Measurements from ENCODE around the gene COL6A5. TPM values are rescaled to one million over a fixed set of nuclear protein-coding genes. Genes with fewer than 3 reads are reported as not detected.

COL6A5 gene
- total and polyA plus RNA-seq, 9 of the 15 experiments (the other 6 are each of a cell fraction or from before 2014, with no cell fraction given), result 1.5 to 9.7 (median 5.6) TPM

DNA sequence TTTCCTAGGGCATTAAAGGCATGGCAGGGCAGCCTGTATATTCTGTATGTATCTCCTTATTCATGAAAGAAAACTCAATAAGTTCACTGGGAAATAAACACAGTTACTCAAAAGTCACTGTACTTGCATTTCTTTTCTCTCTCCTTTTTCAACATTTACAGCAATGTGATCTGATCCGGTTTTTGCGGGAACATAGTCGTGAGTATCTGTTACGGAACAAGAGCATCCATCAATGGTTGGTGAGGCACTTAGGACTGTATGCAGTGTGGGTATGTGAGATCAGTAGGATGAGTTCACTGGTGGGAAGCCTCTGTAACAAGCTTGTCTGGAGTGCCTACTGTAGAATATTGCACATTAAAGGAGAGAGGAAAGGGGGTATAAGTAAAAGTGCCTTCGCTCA, 80.7 kb downstream of the COL6A5 start:
- Histone ChIP-seq H3K4me2 (ENCODE audit: insufficient read depth, low read length) (no peak overlapping the region), H2AFZ (ENCODE audit: low read depth, low read length) (no peak overlapping the region), H3K4me3 (no peak overlapping the region), H3K36me3 (ENCODE audit: control insufficient read depth, insufficient read depth, low read length) (peaks cover 34% of the 10 kb centered on the region; the same call in 2 of the 3 replicates), H3K27ac (ENCODE audit: extremely low read depth, low read depth, low read length) (no peak overlapping the region), H3K4me1 (replicated peaks in 1 of 2; ENCODE audit: control insufficient read depth in 2 of 2, insufficient read depth in 2 of 2, low read length in 2 of 2) (no peaks in the 10 kb centered on the region; a peak in 2 of 5 replicates), H4K20me1 (replicated peaks; ENCODE audit: control insufficient read depth, insufficient read depth, low read length) (no peaks in the 10 kb centered on the region), H3K27me3 (ENCODE audit: control insufficient read depth in 2 of 2, insufficient read depth in 2 of 2, low read length in 2 of 2) (no peaks in the 10 kb centered on the region), H3K9me3 (replicated peaks; ENCODE audit: control insufficient read depth, insufficient read depth, low read depth, low read length) (no peaks in the 10 kb centered on the region), H3K79me2 (ENCODE audit: control insufficient read depth, insufficient read depth, low read length) (no peaks in the 10 kb centered on the region), H3K9me1 (ENCODE audit: control insufficient read depth, insufficient read depth, low read length) (no peaks in the 10 kb centered on the region), H3K9ac (ENCODE audit: insufficient read depth in 1 of 2, low read depth in 2 of 2, low read length in 2 of 2) (no peak overlapping the region)
- intact Hi-C loops (cut with micrococcal nuclease) (no loop called here), in situ Hi-C loops (cut with MboI) (no loop called here)
- FAIRE-seq (no peak), DNase-seq (ENCODE audit: extremely low read depth in 1 of 4, low spot score in 3 of 4) (no peak), ATAC-seq (no peak)
- 73% methylated on average over 5 of the region's 5 CpGs for WGBS (ENCODE audit: insufficient coverage, low coverage, missing lambda C conversion rate)
- ChIA-PET CTCF (ENCODE audit: low intra/inter-chr PET ratio) (no interaction called here), POLR2A (interaction anchor here (0.7 kb wide), 1 partner anchor 31 kb away, joined by 3 read pairs; no protein-coding TSS in a partner anchor)
- BruUV-seq (replicated peaks), result no TSS peak
- TF ChIP-seq CHD2 (IDR thresholded peaks at IDR 0.05; ENCODE audit: low read depth, low read length), result no peak
- TF ChIP-seq BMI1 (IDR thresholded peaks at IDR 0.05; ENCODE audit: low read length), result no peak
- no peak for TF ChIP-seq JUND (IDR thresholded peaks at IDR 0.05; ENCODE audit: borderline replicate concordance, low read depth, low read length)
- no peak for TF ChIP-seq JUND (tag; IDR thresholded peaks at IDR 0.05; ENCODE audit: borderline replicate concordance, low read depth, low read length)
- no peak for TF ChIP-seq KLF1 (tag; IDR thresholded peaks at IDR 0.05)
- no peak for TF ChIP-seq NR2C1 (IDR thresholded peaks at IDR 0.05)
- no peak for TF ChIP-seq NR2C1 (tag; IDR thresholded peaks at IDR 0.05)
- no peak for TF ChIP-seq MAZ (CRISPR knock-in tag; conservative IDR thresholded peaks at IDR 0.05 in 1 of 2, IDR thresholded peaks at IDR 0.05 in 1 of 2)
- no peak for TF ChIP-seq SNIP1 (IDR thresholded peaks at IDR 0.05; ENCODE audit: low read depth)
- TF ChIP-seq, protein P1, sequence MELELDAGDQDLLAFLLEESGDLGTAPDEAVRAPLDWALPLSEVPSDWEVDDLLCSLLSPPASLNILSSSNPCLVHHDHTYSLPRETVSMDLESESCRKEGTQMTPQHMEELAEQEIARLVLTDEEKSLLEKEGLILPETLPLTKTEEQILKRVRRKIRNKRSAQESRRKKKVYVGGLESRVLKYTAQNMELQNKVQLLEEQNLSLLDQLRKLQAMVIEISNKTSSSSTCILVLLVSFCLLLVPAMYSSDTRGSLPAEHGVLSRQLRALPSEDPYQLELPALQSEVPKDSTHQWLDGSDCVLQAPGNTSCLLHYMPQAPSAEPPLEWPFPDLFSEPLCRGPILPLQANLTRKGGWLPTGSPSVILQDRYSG (tag; conservative IDR thresholded peaks at IDR 0.05; ENCODE audit: low read depth), result no peak
- TF ChIP-seq EP400 (IDR thresholded peaks at IDR 0.05), result no peak
- TF ChIP-seq, protein P2, sequence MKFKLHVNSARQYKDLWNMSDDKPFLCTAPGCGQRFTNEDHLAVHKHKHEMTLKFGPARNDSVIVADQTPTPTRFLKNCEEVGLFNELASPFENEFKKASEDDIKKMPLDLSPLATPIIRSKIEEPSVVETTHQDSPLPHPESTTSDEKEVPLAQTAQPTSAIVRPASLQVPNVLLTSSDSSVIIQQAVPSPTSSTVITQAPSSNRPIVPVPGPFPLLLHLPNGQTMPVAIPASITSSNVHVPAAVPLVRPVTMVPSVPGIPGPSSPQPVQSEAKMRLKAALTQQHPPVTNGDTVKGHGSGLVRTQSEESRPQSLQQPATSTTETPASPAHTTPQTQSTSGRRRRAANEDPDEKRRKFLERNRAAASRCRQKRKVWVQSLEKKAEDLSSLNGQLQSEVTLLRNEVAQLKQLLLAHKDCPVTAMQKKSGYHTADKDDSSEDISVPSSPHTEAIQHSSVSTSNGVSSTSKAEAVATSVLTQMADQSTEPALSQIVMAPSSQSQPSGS (CRISPR knock-in tag; IDR thresholded peaks at IDR 0.05), result no peak
- TF ChIP-seq, protein P3, sequence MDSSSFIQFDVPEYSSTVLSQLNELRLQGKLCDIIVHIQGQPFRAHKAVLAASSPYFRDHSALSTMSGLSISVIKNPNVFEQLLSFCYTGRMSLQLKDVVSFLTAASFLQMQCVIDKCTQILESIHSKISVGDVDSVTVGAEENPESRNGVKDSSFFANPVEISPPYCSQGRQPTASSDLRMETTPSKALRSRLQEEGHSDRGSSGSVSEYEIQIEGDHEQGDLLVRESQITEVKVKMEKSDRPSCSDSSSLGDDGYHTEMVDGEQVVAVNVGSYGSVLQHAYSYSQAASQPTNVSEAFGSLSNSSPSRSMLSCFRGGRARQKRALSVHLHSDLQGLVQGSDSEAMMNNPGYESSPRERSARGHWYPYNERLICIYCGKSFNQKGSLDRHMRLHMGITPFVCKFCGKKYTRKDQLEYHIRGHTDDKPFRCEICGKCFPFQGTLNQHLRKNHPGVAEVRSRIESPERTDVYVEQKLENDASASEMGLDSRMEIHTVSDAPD (CRISPR knock-in tag; IDR thresholded peaks at IDR 0.05), result no peak
- TF ChIP-seq ZNF57 (CRISPR knock-in tag; IDR thresholded peaks at IDR 0.05), result no peak
- no peak for TF ChIP-seq TRIM28 (IDR thresholded peaks at IDR 0.05)
- TF ChIP-seq SETDB1 (IDR thresholded peaks at IDR 0.05; ENCODE audit: low read length), result no peak
- TF ChIP-seq, protein P4, sequence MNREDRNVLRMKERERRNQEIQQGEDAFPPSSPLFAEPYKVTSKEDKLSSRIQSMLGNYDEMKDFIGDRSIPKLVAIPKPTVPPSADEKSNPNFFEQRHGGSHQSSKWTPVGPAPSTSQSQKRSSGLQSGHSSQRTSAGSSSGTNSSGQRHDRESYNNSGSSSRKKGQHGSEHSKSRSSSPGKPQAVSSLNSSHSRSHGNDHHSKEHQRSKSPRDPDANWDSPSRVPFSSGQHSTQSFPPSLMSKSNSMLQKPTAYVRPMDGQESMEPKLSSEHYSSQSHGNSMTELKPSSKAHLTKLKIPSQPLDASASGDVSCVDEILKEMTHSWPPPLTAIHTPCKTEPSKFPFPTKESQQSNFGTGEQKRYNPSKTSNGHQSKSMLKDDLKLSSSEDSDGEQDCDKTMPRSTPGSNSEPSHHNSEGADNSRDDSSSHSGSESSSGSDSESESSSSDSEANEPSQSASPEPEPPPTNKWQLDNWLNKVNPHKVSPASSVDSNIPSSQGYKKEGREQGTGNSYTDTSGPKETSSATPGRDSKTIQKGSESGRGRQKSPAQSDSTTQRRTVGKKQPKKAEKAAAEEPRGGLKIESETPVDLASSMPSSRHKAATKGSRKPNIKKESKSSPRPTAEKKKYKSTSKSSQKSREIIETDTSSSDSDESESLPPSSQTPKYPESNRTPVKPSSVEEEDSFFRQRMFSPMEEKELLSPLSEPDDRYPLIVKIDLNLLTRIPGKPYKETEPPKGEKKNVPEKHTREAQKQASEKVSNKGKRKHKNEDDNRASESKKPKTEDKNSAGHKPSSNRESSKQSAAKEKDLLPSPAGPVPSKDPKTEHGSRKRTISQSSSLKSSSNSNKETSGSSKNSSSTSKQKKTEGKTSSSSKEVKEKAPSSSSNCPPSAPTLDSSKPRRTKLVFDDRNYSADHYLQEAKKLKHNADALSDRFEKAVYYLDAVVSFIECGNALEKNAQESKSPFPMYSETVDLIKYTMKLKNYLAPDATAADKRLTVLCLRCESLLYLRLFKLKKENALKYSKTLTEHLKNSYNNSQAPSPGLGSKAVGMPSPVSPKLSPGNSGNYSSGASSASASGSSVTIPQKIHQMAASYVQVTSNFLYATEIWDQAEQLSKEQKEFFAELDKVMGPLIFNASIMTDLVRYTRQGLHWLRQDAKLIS (CRISPR knock-in tag; IDR thresholded peaks at IDR 0.05), result no peak
- TF ChIP-seq LARP7 (IDR thresholded peaks at IDR 0.05), result no peak

Measured in K562 (cell line).